ENCODE results near the gene PIMREG. TPM values are rescaled to one million over a fixed set of nuclear protein-coding genes. Genes with fewer than 3 reads are reported as not detected.
"Not testable (repeated sequence)": the region's sequence is repeated elsewhere in the genome, so short reads cannot be mapped to it uniquely, and the experiment has no call there.

The PIMREG gene
- total and polyA plus RNA-seq, 7 experiments from 2014 or later, result 0.12 to 18.6 (median 0.48) TPM; not detected in 3

DNA sequence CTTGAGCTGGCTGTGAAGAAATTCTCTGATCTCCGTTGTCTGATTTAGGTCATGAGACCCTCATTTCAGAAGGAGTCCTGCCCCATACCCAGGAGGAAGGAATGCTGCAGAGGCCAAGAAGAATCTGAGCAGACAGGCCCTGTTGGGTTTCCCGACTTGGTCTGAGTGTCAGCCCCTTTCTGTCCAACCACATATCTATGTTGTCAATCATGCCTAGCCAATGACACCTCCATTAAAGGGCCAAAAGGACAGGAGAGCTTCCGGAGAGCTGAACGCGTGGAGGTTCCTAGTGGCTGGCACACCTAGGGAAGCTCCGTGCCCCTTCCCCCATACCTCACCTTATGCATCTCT lies 37.8 kb downstream of the PIMREG start:
- CTCF ChIA-PET, result no interaction called here
- no peak for ATAC-seq
- POLR2A ChIA-PET, result no interaction called here

DNA sequence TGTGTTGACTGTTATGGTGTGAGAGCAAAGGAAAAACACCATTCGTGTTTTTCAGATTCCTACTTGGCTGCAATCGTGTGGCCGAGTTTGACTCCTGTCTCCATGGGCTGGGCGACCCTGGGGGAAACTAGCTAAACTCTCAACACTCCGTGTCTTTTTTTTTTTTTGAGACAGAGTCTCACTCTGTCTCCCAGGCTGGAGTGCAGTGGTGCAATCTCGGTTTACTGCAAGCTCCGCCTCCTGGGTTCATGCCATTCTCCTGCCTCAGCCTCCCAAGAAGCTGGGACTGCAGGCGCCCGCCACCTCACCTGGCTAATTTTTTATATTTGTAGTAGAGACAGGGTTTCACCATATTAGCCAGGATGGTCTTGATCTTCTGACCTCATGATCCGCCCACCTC lies 38.5 kb downstream of the PIMREG start:
- POLR2A ChIA-PET; H3K4me3 ChIP-seq (ENCODE audit: low read length); H3K27ac Mint-ChIP-seq; H3K4me1 ChIP-seq (ENCODE audit: control insufficient read depth in 2 of 2, insufficient read depth in 2 of 2, low read length in 2 of 2); CTCF ChIA-PET; DNase-seq; H3K36me3 Mint-ChIP-seq; H3K27me3 ChIP-seq (ENCODE audit: control insufficient read depth in 2 of 2, insufficient read depth in 2 of 2, low read length in 2 of 2); H3K9me3 Mint-ChIP-seq; H3K36me3 ChIP-seq (ENCODE audit: control insufficient read depth in 2 of 3, insufficient read depth in 3 of 3, low read length in 3 of 3); intact Hi-C loops (cut with micrococcal nuclease); H3K27ac ChIP-seq (ENCODE audit: low read depth, low read length); H3K9me3 ChIP-seq (ENCODE audit: control insufficient read depth in 2 of 3, low read length in 3 of 3); H3K4me3 Mint-ChIP-seq; H3K4me1 Mint-ChIP-seq; ATAC-seq: not testable (repeated sequence)
- peaks cover 0 to 10% (median 5%) of the 10 kb centered on the region in 5 donors for H3K27me3 Mint-ChIP-seq

More for the DNA sequence above, 37.8 kb downstream of the PIMREG start:
- Mint-ChIP-seq H3K36me3 (no peaks in the 10 kb centered on the region), H3K9me3 (no peaks in the 10 kb centered on the region), H3K4me1 (peaks cover 0 to 2% (median 0%) of the 10 kb centered on the region in 7 donors), H3K4me3 (no peak overlapping the region), H3K27me3 (peaks cover 0 to 10% (median 5%) of the 10 kb centered on the region in 5 donors), H3K27ac (no peak overlapping the region)
- Histone ChIP-seq H3K4me1 (ENCODE audit: control insufficient read depth in 2 of 2, insufficient read depth in 2 of 2, low read length in 2 of 2) (no peaks in the 10 kb centered on the region), H3K9me3 (ENCODE audit: control insufficient read depth in 2 of 3, low read length in 3 of 3) (no peaks in the 10 kb centered on the region), H3K4me3 (ENCODE audit: low read length) (no peak overlapping the region), H3K27ac (ENCODE audit: low read depth, low read length) (no peak overlapping the region), H3K36me3 (ENCODE audit: control insufficient read depth in 2 of 3, insufficient read depth in 3 of 3, low read length in 3 of 3) (no peaks in the 10 kb centered on the region), H3K27me3 (ENCODE audit: control insufficient read depth in 2 of 2, insufficient read depth in 2 of 2, low read length in 2 of 2) (no peaks in the 10 kb centered on the region)
- no peak for DNase-seq
- intact Hi-C loops (cut with micrococcal nuclease), result no loop called here

DNA sequence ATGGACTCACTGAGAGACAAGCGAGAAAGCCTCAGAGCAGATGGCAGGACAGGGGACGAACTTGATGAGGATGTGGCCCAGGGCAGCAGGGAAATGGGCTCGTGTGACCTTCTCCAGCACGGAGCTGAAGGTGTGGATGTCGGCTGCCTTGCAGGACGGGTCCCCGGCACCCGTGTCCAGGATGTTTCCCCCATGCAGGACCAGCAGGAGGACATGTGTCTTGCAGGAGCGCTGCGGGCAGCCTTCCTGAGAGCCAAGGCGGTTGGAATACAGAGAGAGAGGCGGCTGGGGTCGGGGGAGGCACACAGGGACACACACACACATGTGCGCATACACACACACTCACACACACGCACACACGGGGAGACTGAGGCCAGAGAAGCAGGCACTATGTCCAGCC lies 39.3 kb downstream of the PIMREG start:
- Mint-ChIP-seq H3K27me3 (peaks cover 0 to 10% (median 5%) of the 10 kb centered on the region in 5 donors), H3K36me3 (no peaks in the 10 kb centered on the region), H3K27ac (no peak overlapping the region), H3K4me1 (peaks cover 0 to 2% (median 0%) of the 10 kb centered on the region in 7 donors), H3K4me3 (no peak overlapping the region), H3K9me3 (no peaks in the 10 kb centered on the region)
- ChIA-PET CTCF (interaction anchor here (0.5 kb wide), 1 partner anchor 11 kb away, joined by 3 read pairs; no protein-coding TSS in a partner anchor), POLR2A (no interaction called here)
- ATAC-seq, result no peak
- Histone ChIP-seq H3K36me3 (ENCODE audit: control insufficient read depth in 2 of 3, insufficient read depth in 3 of 3, low read length in 3 of 3) (no peaks in the 10 kb centered on the region), H3K4me1 (ENCODE audit: control insufficient read depth in 2 of 2, insufficient read depth in 2 of 2, low read length in 2 of 2) (no peaks in the 10 kb centered on the region), H3K9me3 (ENCODE audit: control insufficient read depth in 2 of 3, low read length in 3 of 3) (no peaks in the 10 kb centered on the region), H3K27ac (ENCODE audit: low read depth, low read length) (no peak overlapping the region), H3K27me3 (ENCODE audit: control insufficient read depth in 2 of 2, insufficient read depth in 2 of 2, low read length in 2 of 2) (no peaks in the 10 kb centered on the region), H3K4me3 (ENCODE audit: low read length) (no peak overlapping the region)
- DNase-seq, result no peak
- intact Hi-C loops (cut with micrococcal nuclease), result no loop called here

DNA sequence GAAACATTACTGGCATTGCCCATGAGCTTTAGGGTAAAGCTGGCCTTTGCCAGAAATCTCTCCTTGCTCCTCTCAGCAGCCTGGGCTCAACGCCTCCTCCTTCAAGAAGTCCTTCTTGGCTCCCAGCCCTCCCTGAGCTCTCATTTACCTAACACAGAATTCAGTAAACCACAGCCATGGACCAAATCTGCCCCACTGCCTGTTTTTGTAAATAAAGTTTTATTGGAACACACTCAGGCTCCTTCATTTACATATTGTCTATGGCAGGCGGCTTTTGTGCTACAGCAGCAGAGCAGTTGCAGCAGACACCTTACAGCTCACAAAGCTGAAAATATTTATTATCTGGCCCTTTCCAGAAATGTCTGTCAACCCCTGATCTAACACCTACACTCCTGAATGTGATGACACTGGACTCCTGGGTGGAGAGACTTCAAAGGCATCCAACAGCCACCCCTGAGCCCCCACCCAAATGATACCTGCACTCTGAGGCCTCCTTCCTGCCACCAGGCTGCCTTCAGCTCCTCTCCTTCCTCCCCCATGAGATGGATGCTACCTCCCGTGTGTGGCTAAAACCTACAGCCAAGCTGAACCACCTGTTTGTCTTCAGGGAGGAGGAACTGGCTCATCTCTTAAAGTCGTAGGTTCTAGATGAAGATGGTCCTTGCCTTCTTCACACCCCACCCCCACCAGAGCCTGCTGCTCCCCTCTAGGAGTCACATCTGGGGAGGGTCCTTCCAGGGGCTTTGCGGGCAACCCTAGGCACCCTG lies 41.6 kb downstream of the PIMREG start:
- Histone ChIP-seq H3K4me1 (ENCODE audit: control insufficient read depth in 2 of 2, insufficient read depth in 2 of 2, low read length in 2 of 2) (no peaks in the 10 kb centered on the region), H3K36me3 (ENCODE audit: control insufficient read depth in 2 of 3, insufficient read depth in 3 of 3, low read length in 3 of 3) (no peaks in the 10 kb centered on the region), H3K4me3 (ENCODE audit: low read length) (no peak overlapping the region), H3K27me3 (ENCODE audit: control insufficient read depth in 2 of 2, insufficient read depth in 2 of 2, low read length in 2 of 2) (no peaks in the 10 kb centered on the region), H3K9me3 (ENCODE audit: control insufficient read depth in 2 of 3, low read length in 3 of 3) (no peaks in the 10 kb centered on the region), H3K27ac (ENCODE audit: low read depth, low read length) (no peak overlapping the region)
- Mint-ChIP-seq H3K27ac (no peak overlapping the region), H3K4me1 (peaks cover 0 to 2% (median 0%) of the 10 kb centered on the region in 7 donors), H3K36me3 (no peaks in the 10 kb centered on the region), H3K27me3 (peaks cover 0 to 10% (median 5%) of the 10 kb centered on the region in 5 donors), H3K9me3 (no peaks in the 10 kb centered on the region), H3K4me3 (no peak overlapping the region)
- ATAC-seq (no peak), DNase-seq (no peak)
- POLR2A ChIA-PET, result interaction anchor here (0.5 to 0.7 kb wide), 2 partner anchors 46 to 97 kb away, joined by 3 to 4 read pairs; no protein-coding TSS in a partner anchor
- CTCF ChIA-PET, result no interaction called here
- intact Hi-C loops (cut with micrococcal nuclease), result no loop called here

DNA sequence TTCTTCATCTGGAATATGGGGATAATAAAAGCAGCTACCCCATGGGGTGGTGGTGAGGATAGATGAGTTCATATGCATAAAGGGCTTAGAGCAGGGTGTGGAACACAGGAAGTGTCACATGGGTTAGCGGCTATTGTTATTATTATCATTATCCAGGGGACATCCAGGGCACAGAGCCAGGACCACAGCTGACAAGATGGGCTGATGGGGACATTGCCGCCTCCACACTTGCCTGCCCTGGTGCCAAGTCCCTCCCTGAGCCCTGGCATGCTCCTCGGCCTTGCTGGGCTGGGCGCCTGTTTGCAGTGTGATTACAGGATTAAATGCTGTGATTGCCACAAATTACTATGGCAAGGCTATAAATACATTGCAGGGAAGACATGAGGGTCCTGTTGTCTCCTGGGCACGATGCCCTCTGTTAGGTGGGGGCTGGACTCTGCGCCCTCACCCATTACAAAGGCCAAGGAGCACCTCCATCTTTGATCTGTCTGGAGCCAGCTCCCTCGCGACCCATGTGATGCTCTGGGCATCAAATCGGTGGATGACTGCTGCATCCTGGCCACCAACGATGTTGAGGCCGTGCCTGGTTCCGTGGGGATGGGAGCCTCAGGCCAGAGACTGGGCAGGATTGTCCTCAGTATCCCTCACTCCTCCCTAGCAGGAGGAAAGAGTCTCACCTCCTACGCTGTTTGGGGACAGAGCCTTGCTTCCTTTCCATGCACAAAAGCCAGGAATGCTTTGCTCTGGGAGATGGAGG lies 43.2 kb downstream of the PIMREG start:
- no peak for ATAC-seq
- H3K36me3 ChIP-seq (ENCODE audit: control insufficient read depth in 2 of 3, insufficient read depth in 3 of 3, low read length in 3 of 3), result no peaks in the 10 kb centered on the region
- ChIA-PET CTCF (no interaction called here), POLR2A (no interaction called here)
- no peaks in the 10 kb centered on the region for H3K9me3 ChIP-seq (ENCODE audit: control insufficient read depth in 2 of 3, low read length in 3 of 3)
- intact Hi-C loops (cut with micrococcal nuclease), result no loop called here
- DNase-seq, result no peak
- Mint-ChIP-seq H3K9me3 (no peaks in the 10 kb centered on the region), H3K4me3 (no peak overlapping the region), H3K27ac (no peak overlapping the region), H3K36me3 (no peaks in the 10 kb centered on the region), H3K27me3 (peaks cover 0 to 10% (median 5%) of the 10 kb centered on the region in 5 donors), H3K4me1 (peaks cover 0 to 2% (median 0%) of the 10 kb centered on the region in 7 donors)
- H3K4me1 ChIP-seq (ENCODE audit: control insufficient read depth in 2 of 2, insufficient read depth in 2 of 2, low read length in 2 of 2), result no peaks in the 10 kb centered on the region
- H3K27ac ChIP-seq (ENCODE audit: low read depth, low read length), result no peak overlapping the region
- H3K4me3 ChIP-seq (ENCODE audit: low read length), result no peak overlapping the region
- no peaks in the 10 kb centered on the region for H3K27me3 ChIP-seq (ENCODE audit: control insufficient read depth in 2 of 2, insufficient read depth in 2 of 2, low read length in 2 of 2)

DNA sequence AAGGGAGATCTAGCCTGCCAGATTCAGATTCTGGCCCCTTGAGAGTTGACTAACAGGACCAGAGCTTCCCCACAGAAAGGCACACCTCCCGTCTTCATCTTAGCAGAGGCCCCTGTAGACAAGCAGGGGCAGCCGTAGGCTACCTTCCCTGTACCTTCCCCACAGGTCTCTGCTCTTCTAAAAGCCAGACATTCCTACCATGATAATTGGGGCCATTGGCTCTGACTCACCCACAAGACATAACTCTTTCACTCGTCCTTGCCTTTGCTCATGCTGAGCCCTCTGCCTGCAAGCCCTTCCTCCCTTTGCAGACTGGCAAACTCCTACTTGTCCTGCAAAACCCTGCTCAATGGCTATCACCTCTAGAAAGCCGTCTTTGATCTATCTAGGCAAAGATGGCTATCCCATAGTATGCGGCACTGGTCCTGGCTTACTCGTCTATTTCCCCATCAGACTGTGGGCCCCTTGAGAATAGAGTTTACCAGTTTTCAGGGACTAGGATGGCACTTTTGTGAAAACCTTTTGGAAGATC lies 43.8 kb downstream of the PIMREG start:
- intact Hi-C loops (cut with micrococcal nuclease), result no loop called here
- Histone ChIP-seq H3K9me3 (ENCODE audit: control insufficient read depth in 2 of 3, low read length in 3 of 3) (no peaks in the 10 kb centered on the region), H3K27me3 (ENCODE audit: control insufficient read depth in 2 of 2, insufficient read depth in 2 of 2, low read length in 2 of 2) (no peaks in the 10 kb centered on the region), H3K4me1 (ENCODE audit: control insufficient read depth in 2 of 2, insufficient read depth in 2 of 2, low read length in 2 of 2) (no peaks in the 10 kb centered on the region), H3K36me3 (ENCODE audit: control insufficient read depth in 2 of 3, insufficient read depth in 3 of 3, low read length in 3 of 3) (no peaks in the 10 kb centered on the region), H3K4me3 (ENCODE audit: low read length) (no peak overlapping the region), H3K27ac (ENCODE audit: low read depth, low read length) (no peak overlapping the region)
- no peaks in the 10 kb centered on the region for H3K9me3 Mint-ChIP-seq
- H3K36me3 Mint-ChIP-seq, result no peaks in the 10 kb centered on the region
- no peak overlapping the region for H3K27ac Mint-ChIP-seq
- ChIA-PET POLR2A (no interaction called here), CTCF (no interaction called here)
- DNase-seq, result no peak
- H3K4me1 Mint-ChIP-seq, result peaks cover 0 to 2% (median 0%) of the 10 kb centered on the region in 7 donors
- ATAC-seq, result no peak
- no peak overlapping the region for H3K4me3 Mint-ChIP-seq
- peaks cover 0 to 10% (median 6%) of the 10 kb centered on the region in 5 donors for H3K27me3 Mint-ChIP-seq
